Endodermal cell (in vitro differentiated cells): ENCODE results near the gene HDAC11. TPM values are rescaled to one million over a fixed set of nuclear protein-coding genes. Genes with fewer than 3 reads are reported as not detected.

Source experiments
- DNase-seq: peaks from one replicate; pipeline ENCODE4 v3.0.0-alpha.2; 2017
- H3K27ac ChIP-seq: 2 replicates; pipeline ENCODE4 v1.5.1; 2013; ENCODE audit warnings: mild to moderate bottlenecking, low read depth, low read length, moderate library complexity
- H3K27me3 ChIP-seq: 2 replicates; pipeline ENCODE4 v1.6.1; 2013; ENCODE audit warnings: mild to moderate bottlenecking, low read length, moderate library complexity; ENCODE audit not compliant: insufficient read depth, control insufficient read depth, poor library complexity, severe bottlenecking
- H3K36me3 ChIP-seq: 2 replicates; pipeline ENCODE4 v1.7.0; 2013; ENCODE audit warnings: mild to moderate bottlenecking, low read length, moderate library complexity; ENCODE audit not compliant: control insufficient read depth, insufficient read depth
- H3K4me1 ChIP-seq: one replicate; pipeline ENCODE4 v1.7.0; 2013; ENCODE audit warnings: low read length; ENCODE audit not compliant: control insufficient read depth, insufficient read depth
- H3K4me3 ChIP-seq: 2 replicates; pipeline ENCODE4 v1.5.1; 2013; ENCODE audit warnings: mild to moderate bottlenecking, low read length, moderate library complexity
- H3K9ac ChIP-seq: 2 replicates; pipeline ENCODE4 v1.6.1; 2013; ENCODE audit warnings: mild to moderate bottlenecking, low read length, moderate library complexity; ENCODE audit not compliant: poor library complexity, severe bottlenecking; ENCODE audit errors: extremely low read depth
- H3K9me3 ChIP-seq: 2 replicates; pipeline ENCODE4 v1.6.1; 2013; ENCODE audit warnings: mild to moderate bottlenecking, low read length, moderate library complexity; ENCODE audit not compliant: control insufficient read depth
- H3K27ac Mint-ChIP-seq: 2 replicates; pipeline ENCODE4 v1.8.0; 2020; ENCODE audit warnings: mixed read lengths
- H3K27me3 Mint-ChIP-seq: 2 replicates; pipeline ENCODE4 v1.8.0; 2021; ENCODE audit warnings: mild to moderate bottlenecking, mixed read lengths; ENCODE audit not compliant: insufficient read depth
- H3K36me3 Mint-ChIP-seq: 2 replicates; pipeline ENCODE4 v1.8.0; 2020; ENCODE audit warnings: low read depth, mixed read lengths
- H3K4me1 Mint-ChIP-seq: 2 replicates; pipeline ENCODE4 v1.8.0; 2020; ENCODE audit warnings: mixed read lengths
- H3K4me3 Mint-ChIP-seq: 2 replicates; pipeline ENCODE4 v1.8.0; 2020; ENCODE audit warnings: mild to moderate bottlenecking, moderate library complexity, mixed read lengths
- H3K9me3 Mint-ChIP-seq: 2 replicates; pipeline ENCODE4 v1.8.0; 2020; ENCODE audit warnings: mild to moderate bottlenecking, mixed read lengths
- CTCF ChIP-seq: fragments of 200-600 bp; sonication (generic); conservative IDR thresholded peaks from 2 replicates; pipeline ENCODE4 v1.5.0; 2021; ENCODE audit warnings: antibody characterized with exemption, mild to moderate bottlenecking
- WGBS, 2 experiments: methylation state at CpG; one replicate each; pipeline versions ENCODE4 v1.1.5 to v1.1.7; 2013; ENCODE audit warnings: missing lambda C conversion rate in 2 of 2, mixed read lengths in 1 of 2; ENCODE audit not compliant: insufficient coverage in 1 of 2, insufficient read length in 1 of 2; 5-methylcytosine and 5-hydroxymethylcytosine counted together
- total RNA-seq, 2 donors: library from RNA; stranded (reverse); fragmentation: NEBNext Ultra II Directional in 1 of 2; extraction: Animal tissue kit (Norgen Biotek cat#: 25700) in 1 of 2; gene quantifications; 2 replicates in 1 of 2; 3 replicates in 1 of 2; pipeline ENCODE4 v1.2.1, GENCODE V29; 2021

The HDAC11 gene
- total RNA-seq, 2 donors from 2014 or later = 17.0 to 17.1 TPM

GRCh38 chr3:13482106-13482690, 2.1 kb downstream of the HDAC11 start:
- H3K4me1 Mint-ChIP-seq = peaks cover 13% of the 10 kb centered on the region
- DNase-seq = peak; percentile 19
- peaks cover 2% of the 10 kb centered on the region for H3K4me1 ChIP-seq
- no peaks in the 10 kb centered on the region for H3K36me3 ChIP-seq
- H3K9ac ChIP-seq = no peak overlapping the region
- 95% methylated on average over 8 to 10 of the region's 10 CpGs for WGBS, 2 experiments
- H3K27me3 Mint-ChIP-seq = peaks cover 11% of the 10 kb centered on the region
- TF ChIP-seq CTCF = no peak
- peaks cover 2% of the 10 kb centered on the region for H3K36me3 Mint-ChIP-seq
- no peak overlapping the region for H3K27ac ChIP-seq
- H3K27me3 ChIP-seq = peaks cover 9% of the 10 kb centered on the region
- H3K9me3 Mint-ChIP-seq = no peaks in the 10 kb centered on the region
- no peak overlapping the region for H3K4me3 ChIP-seq
- H3K27ac Mint-ChIP-seq = no peak overlapping the region
- no peak overlapping the region for H3K4me3 Mint-ChIP-seq
- no peaks in the 10 kb centered on the region for H3K9me3 ChIP-seq

- no peak for TF ChIP-seq CTCF
- Mint-ChIP-seq H3K27me3 (peaks cover 11% of the 10 kb centered on the region), H3K27ac (no peak overlapping the region), H3K4me1 (peaks cover 9% of the 10 kb centered on the region), H3K36me3 (peaks cover 2% of the 10 kb centered on the region), H3K9me3 (no peaks in the 10 kb centered on the region), H3K4me3 (no peak overlapping the region)
- peaks cover 9% of the 10 kb centered on the region for H3K27me3 ChIP-seq
- WGBS, 2 experiments = 92 to 97% methylated on average over 7 of the region's 7 CpGs
- H3K27ac ChIP-seq = no peak overlapping the region
- no peaks in the 10 kb centered on the region for H3K36me3 ChIP-seq
- DNase-seq = peak; percentile 32
- H3K9me3 ChIP-seq = no peaks in the 10 kb centered on the region
- H3K4me1 ChIP-seq = peaks cover 2% of the 10 kb centered on the region
- no peak overlapping the region for H3K9ac ChIP-seq
- no peak overlapping the region for H3K4me3 ChIP-seq
These were observed 3.2 kb downstream of the HDAC11 start for GRCh38 chr3:13483286-13483685.

GRCh38 chr3:13483988-13484695, 4.0 kb downstream of the HDAC11 start:
- Mint-ChIP-seq H3K9me3 (peaks cover 1% of the 10 kb centered on the region), H3K36me3 (peaks cover 6% of the 10 kb centered on the region), H3K27ac (peak overlapping the region; percentile 52), H3K4me1 (peaks cover 9% of the 10 kb centered on the region), H3K27me3 (peaks cover 11% of the 10 kb centered on the region), H3K4me3 (no peak overlapping the region)
- H3K4me1 ChIP-seq = peaks cover 2% of the 10 kb centered on the region
- DNase-seq = peak; percentile 33
- no peak overlapping the region for H3K27ac ChIP-seq
- no peaks in the 10 kb centered on the region for H3K36me3 ChIP-seq
- H3K9me3 ChIP-seq = no peaks in the 10 kb centered on the region
- WGBS, 2 experiments = 96 to 97% methylated on average over 12 to 21 of the region's 21 CpGs
- H3K9ac ChIP-seq = no peak overlapping the region
- no peak overlapping the region for H3K4me3 ChIP-seq
- H3K27me3 ChIP-seq = peaks cover 9% of the 10 kb centered on the region
- TF ChIP-seq CTCF = no peak
